ENCODE results near the gene GRB10.

GRB10 gene

DNA sequence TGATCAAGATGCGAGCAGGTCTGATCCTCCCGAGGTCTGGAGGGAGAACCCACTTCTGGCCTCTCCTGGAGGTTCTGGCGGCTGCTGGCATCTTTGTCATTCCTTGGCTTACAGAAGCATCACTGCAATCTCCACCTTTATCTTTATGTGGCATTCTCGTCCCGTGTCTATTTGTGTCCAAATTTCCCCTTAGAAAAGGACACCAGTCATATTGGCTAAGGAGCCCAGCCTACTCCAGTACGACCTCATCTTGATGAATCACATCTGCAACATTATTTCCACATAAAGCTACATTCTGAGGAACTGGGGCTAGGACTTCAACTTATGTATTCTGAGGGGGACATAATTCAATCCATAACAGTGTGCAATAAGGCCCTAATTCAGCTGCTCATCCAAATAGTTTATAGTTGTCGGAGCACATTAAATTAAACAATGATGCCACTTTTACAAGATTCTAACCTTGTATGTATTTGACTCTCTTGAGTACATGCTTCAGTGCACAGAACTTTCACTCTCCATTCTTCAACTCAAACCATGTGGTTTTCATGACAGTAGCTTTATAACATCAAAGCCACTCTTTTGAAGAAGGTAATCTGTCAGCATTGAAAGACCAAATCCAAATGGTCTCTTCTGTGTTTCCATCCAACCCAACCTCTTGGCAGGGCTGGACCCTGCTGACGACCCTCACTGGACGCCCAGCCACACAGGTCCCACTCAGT is 131.3 kb downstream of the GRB10 start:
- no peak for DNase-seq

DNA sequence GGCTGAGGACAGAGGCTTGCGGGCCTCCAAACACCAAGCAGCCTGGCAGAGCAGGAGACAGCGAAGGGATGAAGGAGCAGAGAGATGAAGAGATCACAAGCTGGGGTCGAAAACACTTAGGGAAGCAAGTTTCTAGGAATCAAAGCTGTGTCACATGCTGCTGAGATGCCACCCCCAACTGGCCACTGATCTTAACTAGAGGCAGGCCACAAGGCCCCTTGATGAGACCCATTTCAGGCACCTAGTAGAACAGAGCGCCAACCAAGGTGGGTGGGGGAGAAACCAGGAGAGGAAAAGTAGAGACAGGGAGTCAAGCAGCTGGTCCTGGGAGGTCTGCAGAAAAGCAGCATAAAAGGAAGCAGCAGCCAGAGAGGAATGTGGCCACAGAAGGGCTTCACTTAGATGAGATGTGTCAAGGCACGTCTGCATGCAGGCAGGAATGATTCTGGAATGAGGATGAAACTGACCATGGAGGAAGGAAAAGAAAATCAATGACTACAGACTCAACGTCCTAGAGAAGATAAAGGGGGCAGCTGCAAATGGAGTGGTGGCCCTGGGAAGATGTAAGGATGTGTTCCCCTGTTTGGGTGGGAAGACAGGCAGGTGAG is 132.5 kb downstream of the GRB10 start:
- DNase-seq: no peak

DNA sequence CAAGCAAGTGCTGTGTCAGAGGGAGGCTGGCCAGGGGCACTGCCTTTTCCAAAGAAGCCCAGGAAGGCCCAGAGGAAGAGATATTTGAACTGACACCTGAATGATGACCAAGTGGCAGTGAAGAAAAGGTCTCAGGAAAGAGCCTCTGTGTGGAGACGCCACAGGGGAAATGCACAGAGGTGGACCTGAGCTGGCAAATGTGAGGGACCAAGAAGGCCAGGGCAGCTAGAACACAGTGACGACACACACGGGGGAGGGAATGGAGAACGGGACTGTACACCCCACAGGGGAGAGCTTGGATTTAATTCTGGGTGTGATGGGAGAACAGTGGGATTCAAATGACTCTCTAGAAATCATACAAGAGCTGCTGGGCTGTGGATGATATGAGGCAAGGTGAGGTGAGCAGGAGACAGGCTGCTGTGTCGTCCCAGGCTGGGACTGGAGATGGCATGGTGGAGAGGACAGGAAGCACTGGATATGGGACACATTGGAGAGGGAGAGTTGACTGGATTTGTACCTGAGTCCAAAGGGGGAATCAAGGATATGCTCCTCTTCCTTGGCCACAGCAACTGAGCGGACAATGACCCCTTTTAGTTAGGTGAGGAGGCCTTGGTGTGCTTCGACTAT is 133.3 kb downstream of the GRB10 start:
- no peak for DNase-seq

GRCh38 chr7:50648570-50649169 is 134.0 kb downstream of the GRB10 start:
- no peak for DNase-seq

- no peak for DNase-seq
Observed at GRCh38 chr7:50648076-50648475, 134.6 kb downstream of the GRB10 start.

DNA sequence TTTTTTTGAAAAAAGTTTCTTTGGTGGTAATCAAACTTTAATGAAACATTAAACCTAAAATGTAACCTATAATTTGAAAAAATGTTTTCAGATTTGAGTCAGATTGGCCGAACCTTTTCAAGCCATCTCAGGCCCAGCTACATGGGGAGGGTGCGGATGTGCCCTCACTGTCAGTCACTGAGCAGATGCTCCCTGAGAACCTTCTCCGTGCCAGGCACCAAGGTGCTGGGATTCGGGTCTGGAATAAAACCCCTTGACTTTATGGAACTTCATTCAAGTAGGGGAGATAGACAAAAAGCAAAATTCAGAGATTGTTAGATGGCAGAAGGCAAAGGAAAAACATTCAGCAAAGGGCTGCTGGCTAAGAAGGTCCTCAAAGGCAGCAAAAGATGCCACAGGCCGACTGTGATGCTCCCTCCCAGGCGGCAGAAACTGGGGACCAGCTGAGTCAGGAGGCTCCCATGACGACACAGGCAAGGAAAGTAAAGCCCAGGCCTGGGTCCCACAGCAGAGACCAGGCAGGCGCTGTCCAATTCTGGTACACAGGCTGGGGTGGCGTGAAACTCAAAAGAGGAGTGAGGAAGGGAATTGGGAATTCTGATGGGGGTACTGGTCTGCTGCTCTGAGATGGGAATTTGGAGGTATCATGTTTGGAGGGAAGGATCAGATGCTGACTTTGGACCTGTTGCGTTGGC is 135.3 kb downstream of the GRB10 start:
- no peak for DNase-seq

DNA sequence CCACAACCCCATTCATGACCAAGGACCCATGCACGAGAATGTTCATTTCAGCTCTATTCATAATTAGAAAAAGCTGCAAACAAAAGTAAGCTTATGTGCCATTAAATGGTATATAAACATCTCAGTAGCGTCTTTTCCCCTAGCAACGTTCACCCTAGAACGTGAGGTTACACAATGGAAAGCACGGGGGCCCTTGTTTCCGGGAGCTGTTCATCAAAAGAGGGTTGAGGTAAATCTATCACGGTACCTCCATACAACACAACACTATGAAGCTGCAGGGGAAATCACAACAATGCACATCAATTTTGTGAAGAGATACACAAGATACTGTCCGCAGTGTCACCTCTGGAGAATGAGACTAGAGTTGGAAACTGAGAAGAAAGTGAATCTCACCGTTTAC is 136.6 kb downstream of the GRB10 start:
- DNase-seq: no peak

- no peak for DNase-seq
Observed at GRCh38 chr7:50645186-50645585, 137.5 kb downstream of the GRB10 start.

- no peak for DNase-seq
Observed at GRCh38 chr7:50644586-50644985, 138.1 kb downstream of the GRB10 start.

- no peak for DNase-seq
Observed at GRCh38 chr7:50644114-50644513, 138.6 kb downstream of the GRB10 start.

- DNase-seq: no peak
Observed at GRCh38 chr7:50641442-50642405, 141.0 kb downstream of the GRB10 start.

GRCh38 chr7:50640779-50641178 is 141.9 kb downstream of the GRB10 start:
- no peak for DNase-seq

DNA sequence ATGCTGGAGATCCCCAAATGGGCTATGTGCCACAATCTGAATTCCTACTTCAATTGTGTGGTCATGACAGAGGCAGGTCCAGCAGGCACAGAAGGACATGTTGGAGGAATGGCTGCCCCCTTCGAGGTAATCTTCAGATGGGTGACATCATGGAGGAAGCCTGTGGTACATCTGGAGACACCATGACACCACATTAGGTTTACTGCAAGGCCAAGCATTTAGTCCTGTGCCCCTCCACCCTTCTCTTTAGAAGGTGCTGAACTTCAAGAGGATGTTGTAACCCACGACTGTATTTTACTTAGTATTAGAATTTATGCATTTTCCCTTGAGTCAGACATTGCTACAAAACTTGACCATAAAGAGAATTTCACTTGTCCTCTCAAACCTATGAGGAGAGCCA is 142.4 kb downstream of the GRB10 start:
- no peak for DNase-seq

DNA sequence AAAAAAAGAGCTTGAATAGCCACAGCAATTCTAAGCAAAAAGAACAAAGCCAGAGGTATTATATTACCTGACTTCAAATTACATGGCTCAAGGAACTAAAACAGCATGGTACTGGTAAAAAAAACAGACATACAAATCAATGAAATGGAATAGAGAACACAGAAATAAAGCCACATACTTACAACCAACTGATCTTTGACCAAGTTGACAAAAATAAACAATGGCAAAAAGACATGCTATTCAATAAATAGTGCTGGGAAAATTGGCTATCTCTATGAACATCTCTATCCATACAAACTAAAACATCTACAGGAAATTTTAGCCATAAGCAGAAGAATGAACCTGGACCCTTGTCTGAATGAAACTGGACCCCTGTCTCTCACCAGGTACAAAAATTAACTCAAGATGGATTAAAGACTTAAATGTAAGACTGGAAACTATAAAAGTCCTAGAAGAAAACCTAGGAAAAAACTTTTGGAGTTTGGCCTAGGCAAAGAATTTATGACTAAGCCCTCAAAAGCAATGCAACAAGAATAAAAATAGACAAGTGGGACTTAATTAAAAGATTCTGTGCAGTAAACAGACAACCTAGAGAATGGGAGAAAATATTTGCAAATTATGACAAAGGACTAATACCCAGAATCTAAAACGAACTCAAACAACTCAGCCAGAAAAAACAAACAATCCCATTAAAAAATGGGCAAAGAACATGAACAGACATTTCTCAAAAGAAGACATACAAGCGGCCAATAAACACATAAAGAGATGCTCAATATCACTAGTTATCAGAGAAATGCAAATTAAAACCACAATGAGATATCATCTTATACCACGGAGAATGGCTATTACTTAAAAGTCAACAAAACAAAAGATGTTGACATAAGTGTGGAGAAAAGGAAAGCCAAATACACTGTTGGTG is 144.7 kb downstream of the GRB10 start:
- DNase-seq: no peak

DNA sequence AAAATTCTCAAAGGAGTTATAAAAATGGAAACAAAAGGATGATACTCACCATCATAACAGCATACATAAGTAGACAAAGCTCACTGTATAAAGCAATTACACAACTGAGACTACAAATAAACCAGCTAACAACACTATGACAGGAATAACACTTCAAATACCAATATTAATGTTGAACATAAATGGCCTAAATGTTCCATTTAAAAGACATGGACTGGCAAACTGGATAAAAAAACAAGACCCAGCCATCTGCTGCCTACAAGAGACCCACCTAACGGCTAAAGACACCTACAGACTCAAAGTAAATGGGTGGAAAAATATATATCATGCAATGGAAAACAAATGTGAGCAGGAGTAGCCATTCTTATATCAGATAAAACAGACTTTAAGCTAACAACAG is 148.3 kb downstream of the GRB10 start:
- DNase-seq: no peak

GRCh38 chr7:50633414-50633710 is 149.3 kb downstream of the GRB10 start:
- DNase-seq: no peak

DNA sequence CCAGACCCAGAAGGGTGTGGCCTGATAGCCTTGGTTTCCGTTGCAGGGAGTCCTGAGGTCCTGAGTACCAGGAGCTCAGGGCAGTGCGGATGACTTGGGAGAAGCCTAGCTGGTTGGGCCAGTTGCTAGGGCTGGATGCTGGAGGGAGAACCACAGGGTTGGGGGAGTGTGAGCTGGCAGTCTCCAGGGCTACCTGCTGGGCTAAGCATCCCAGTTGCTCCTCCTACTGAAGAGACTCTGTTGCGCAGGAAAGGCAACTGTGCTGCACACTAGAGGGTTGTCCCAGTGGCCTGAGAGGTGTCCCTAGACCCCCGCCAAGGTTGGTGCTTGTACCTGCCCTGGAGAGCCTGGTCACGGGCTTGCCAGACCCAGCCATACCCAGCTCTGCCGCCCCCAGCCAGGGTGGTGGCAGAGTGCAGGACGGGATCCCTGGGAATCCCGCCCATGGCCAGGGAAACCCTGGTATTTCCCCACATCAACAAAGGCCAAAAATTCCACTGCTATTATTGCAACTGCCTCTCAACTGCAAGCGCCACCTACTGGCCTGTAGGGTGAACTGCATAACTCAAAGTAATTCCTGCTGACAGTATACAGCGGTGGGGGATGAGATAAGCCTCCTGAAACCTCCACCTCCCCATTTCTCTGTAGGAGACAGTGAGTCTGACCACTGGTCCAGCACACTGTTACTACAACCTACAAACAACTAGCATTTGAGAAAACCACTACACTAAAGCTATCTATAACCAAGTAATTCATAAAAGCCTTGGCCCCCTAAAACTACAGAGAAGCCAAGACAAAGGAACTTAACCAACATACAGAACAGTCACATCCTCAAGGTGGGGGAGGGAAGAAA is 149.9 kb downstream of the GRB10 start:
- DNase-seq: peak; percentile 75

DNA sequence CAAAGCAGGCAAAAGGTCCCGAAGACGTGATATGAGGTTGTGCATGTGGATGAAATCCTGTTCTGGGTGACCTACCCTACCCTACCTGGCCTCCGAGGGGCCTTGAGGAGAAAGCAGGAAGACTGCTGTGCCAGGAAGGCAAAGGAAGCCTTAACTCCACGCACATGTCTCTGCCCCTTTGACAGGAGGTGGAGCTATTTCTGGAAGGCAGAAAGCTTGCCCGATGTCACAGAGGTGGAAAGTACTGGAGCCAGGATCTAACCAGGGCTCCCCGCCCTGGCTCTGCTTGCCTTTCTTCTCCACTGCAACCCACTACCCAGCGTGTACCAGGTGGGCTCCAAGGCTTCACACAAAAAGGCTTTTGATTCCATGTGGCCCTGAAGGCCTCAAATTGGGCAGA is 151.1 kb downstream of the GRB10 start:
- DNase-seq: no peak

- no peak for DNase-seq
Observed at GRCh38 chr7:50631100-50631499, 151.6 kb downstream of the GRB10 start.

GRCh38 chr7:50629238-50629901 is 153.3 kb downstream of the GRB10 start:
- no peak for DNase-seq

Data from activated CD4-positive, alpha-beta T cell treated with anti-CD3 and anti-CD28 coated beads, Interleukin-10, Interleukin-2, amounts not matched to agents 100 ng/mL and 50 ng/mL, durations not matched to agents 16 hours and 8 hours (primary cell).